ENCODE results near the gene HSPB3.
"Not testable (repeated sequence)": the region's sequence is repeated elsewhere in the genome, so short reads cannot be mapped to it uniquely, and the experiment has no call there.

The HSPB3 gene

DNA sequence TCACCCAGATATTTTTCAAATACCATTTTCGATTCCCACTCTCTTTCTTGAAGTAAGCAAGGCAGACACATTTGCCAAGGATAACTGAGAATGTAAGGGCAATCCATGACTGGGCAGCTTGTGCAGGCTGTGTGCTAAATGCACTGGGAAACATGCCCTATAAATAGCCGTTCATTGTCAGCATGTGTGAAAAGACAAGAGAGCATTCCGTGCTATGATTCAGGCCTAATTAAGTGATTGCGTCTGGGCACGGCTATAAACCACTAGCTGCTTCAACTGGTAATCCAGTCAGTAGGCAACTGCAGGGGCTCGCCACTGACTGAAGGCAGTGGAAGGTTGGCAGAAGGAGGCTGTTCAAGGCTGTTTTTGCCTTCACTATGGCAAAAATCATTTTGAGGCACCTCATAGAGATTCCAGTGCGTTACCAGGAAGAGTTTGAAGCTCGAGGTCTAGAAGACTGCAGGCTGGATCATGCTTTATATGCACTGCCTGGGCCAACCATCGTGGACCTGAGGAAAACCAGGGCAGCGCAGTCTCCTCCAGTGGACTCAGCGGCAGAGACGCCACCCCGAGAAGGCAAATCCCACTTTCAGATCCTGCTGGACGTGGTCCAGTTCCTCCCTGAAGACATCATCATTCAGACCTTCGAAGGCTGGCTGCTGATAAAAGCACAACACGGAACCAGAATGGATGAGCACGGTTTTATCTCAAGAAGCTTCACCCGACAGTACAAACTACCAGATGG, at the start of gene HSPB3:
TSS of gene HSPB3 (plus strand) at position 287 of the 745 bp plus-strand sequence. CDS start at position 378, 91 bp downstream.
- no peak for DNase-seq

DNA sequence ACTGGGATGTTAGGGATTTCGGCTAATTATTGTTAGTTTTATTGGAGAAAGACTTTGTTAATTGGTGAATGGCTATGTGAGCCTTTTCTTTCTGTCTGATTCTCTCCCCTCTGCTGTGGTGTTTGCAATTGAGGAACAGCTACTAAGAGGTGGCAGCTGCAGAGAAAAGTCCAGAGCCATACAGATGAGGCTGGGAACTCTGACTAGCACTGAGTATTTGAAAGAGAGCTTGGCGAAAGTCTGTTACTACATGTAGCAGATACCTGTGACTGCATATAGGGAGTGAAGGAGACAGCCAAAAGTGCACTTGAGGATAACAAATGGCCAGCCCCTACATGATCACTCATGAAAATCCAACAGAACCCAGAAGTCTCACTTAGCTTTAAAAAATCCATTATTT, 44.3 kb upstream of the HSPB3 start:
- DNase-seq, result no peak

GRCh38 chr5:54412913-54413312, 42.6 kb upstream of the HSPB3 start:
- no peak for DNase-seq

GRCh38 chr5:54415147-54415546, 40.4 kb upstream of the HSPB3 start:
- no peak for DNase-seq

DNA sequence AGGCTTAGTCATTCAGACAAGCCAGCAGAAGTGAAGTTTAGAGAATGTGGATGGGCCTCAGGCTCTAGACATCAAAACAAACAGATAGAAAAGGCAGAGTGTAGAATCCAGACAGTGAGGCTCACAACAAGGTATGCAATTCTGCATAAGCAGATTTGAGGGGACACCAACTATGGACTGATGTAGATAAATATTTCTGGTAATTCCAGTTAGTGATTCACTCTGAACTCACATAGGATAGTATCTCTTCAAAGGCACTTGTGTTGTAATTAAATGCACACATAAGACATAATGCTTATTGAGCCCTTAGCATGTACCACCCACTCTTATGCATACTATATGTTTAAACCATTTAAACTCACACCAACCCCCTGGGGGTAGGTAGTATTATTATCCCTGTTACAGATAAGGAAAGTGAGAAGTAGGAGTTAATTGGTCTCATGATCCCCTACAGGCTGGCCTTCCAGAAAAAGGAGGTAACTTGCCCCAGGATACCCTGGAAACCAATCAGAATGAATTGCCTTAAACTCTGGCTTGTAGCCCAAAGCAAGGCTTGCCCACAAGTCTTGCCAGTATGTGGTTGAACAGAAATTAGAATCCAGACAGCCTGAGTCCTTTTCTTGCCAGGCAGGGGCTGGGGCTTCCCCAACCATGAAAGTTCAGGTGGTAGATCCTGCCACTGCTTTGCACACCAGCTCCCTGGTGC, 39.5 kb upstream of the HSPB3 start:
- no peak for DNase-seq

GRCh38 chr5:54419573-54420423, 35.7 kb upstream of the HSPB3 start:
- DNase-seq, result peak; percentile 62 to 71

DNA sequence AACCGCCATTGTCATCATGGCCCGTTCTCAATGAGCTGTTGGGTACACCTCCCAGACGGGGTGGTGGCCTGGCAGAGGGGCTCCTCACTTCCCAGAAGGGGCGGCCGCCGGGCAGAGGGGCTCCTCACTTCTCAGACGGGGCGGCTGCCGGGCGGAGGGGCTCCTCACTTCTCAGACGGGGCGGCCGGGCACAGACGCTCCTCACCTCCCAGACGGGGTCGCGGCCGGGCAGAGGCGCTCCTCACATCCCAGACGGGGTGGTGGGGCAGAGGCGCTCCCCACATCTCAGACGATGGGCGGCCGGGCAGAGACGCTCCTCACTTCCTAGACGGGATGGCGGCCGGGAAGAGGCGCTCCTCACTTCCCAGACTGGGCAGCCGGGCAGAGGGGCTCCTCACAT, 35.0 kb upstream of the HSPB3 start:
- DNase-seq, result not testable (repeated sequence)

DNA sequence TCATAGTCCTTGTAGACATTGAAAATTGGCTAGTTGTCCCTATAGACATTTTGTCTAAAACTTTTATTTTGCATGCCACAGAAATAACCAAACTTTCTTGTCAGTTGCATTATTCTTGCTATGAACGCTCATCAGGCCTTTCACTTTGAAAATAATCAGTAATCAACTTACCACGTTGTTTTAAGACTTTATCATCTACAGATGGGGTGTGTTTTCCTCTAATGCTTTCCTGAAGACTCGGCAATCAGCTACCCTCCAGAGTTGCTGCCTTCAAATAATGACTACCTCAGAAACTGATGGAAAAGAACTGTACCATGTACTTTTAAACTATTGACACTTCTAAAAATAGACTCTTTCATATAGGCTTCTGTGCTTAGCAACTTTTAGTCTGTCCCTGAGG, 33.5 kb upstream of the HSPB3 start:
- no peak for DNase-seq

DNA sequence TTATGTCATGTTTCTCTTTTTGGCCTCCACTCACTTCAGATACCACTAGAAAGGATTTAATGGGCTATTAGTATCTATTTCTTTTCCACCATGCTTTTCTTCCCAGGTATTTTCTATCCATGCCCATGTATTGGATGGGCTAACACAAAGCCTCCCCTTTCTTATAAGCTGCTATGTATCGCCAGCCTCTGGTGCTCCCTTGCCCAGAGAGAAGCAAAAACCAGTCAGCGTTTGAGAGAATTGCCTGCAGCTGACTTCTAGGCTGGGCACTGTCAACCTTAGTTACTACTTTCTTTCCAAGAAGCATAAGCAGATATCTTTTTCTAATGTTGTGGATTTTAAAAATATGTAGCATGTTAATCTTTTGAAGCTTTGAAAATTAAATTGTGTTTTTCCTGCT, 30.2 kb upstream of the HSPB3 start:
- no peak for DNase-seq

DNA sequence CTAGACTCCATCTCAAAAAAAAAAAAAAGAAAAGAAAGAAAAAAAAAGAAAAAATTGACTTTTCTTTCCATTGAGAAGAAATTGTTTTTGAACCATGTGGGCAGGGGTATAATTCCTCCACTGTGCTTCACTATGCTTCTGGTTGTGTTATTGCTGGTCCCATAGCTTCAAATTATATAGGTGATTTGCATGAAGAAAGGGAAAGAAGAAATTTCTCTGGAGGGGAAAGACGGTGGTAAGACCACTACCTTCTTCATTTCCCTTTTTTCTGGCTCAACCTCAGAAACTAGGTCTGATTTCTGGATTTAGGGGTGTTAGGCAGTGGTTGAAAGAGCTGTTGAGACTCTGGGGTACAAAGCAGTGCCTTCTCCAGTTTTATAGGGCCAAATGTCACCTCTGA, 29.3 kb upstream of the HSPB3 start:
- no peak for DNase-seq

DNA sequence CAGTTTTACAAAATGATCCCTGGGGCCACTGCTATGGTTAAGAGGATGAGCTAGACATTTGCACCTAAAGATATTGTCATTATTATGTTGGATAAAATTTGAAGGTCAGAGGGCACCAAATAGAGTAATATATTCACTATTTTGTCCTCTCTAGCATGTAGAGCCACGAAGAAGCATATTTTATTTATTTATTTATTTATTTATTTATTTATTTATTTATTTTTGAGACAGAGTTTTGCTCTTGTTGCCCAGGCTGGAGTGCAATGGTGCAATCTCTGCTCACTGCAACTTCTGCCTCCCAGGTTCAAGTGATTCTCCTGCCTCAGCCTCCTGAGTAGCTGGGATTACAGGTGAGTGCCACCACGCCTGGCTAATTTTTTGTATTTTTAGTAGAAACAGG, 20.8 kb upstream of the HSPB3 start:
- DNase-seq, result not testable (repeated sequence)

- no peak for DNase-seq
Observed at GRCh38 chr5:54438620-54439389, 16.7 kb upstream of the HSPB3 start.

GRCh38 chr5:54440456-54440893, 15.0 kb upstream of the HSPB3 start:
- DNase-seq, result no peak

DNA sequence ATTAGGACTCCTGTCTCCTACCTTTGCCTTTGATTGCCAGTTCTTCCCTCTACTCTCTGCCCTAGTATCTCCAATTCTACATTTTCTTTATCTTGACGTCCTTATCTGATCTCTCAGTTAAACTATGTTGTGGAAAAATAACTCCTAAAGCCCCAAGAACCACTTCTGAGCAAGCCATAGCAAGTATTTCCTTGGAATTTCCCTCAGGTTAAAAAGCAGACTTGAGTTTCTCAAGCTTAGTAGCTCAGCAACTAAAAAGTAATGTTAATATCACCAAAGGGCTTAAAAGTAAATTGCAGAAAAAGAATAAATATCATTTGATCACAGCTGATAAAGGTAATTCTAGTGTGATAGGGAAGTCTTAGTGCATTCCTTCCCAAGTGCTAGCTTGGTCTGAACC, 13.2 kb upstream of the HSPB3 start:
- DNase-seq, result no peak

DNA sequence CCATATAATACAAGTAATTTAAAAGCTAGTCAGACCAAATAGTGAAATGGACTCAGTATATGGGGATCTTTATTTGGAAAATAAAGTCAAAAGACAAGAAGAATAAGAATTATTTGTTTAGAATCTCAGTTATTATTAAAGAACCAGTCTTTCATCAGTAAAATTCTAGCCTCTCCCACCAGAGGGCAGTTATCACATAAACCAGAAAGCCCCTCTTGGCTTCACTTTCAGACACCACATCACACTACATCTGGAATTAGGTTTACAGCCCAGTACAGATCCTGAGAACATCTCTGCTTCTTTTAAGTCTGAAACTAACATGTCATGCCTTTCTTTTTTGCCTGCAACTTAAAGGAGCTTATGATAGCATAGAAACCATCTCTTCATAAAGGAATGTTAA, 12.2 kb upstream of the HSPB3 start:
- peak; percentile 52 to 64 for DNase-seq

GRCh38 chr5:54445691-54446378, 9.7 kb upstream of the HSPB3 start:
- no peak for DNase-seq

DNA sequence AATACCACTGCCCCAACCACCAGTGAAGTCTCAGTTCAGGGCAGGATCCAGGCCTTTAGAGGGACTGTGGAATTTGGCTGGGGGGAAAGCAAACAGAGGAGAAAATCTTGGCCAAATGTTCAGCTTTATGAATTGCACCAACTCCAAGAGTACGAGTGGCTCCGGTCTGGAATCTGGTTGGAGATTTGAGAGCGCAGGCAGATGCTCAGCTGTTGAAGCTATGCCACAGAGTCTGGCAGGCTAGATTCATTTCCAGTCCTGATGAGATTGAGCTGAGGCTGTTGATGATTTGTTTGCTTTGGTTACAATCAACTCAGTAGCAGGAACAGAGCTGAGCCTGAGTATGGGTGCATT, 9.1 kb upstream of the HSPB3 start:
- no peak for DNase-seq

GRCh38 chr5:54449923-54450322, 5.6 kb upstream of the HSPB3 start:
- no peak for DNase-seq

DNA sequence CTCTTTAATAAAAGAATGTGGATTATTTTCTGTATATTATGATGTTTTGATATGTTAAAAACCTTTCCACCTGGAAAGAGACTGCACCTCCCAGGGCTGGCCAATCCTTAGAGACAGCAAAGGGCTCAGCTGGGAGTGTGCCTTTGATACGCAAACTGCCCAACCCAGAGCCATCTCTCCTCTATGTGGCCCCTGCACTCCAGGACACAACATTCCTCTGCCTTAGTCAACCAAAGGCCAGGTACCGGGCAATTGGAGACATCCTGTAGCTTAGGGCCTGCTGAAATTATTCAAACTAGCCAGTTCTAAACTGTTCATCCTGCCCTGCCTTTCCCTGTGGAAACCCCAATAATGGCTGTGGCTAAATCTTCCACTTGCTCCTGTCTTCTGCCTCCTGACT, 5.0 kb upstream of the HSPB3 start:
- no peak for DNase-seq

- no peak for DNase-seq
Observed at GRCh38 chr5:54453046-54453445, 2.5 kb upstream of the HSPB3 start.

DNA sequence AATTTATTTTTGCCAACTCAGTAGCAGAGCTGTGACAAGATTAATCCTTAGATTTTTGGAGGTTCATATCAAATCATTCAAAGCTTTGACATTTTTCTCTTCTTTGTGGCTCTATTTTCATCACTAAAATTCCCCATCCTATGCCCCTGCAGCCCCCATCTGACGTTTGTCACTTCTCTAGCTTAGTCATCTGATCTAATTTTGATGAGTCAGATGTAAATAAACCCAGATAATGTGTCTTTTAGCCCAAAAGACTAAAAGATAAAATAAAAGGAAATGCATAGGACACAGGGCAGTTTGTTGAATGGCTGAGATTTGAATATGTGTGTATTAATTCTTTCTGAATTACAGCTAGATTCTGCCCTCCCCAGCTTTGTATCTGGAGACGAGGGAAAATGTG, 897 bp upstream of the HSPB3 start:
- no peak for DNase-seq

Measured in Kasumi-1 (cell line).